Loucy (cell line): ENCODE data around the gene HCN1.
"Not testable (repeated sequence)": the region's sequence is repeated elsewhere in the genome, so short reads cannot be mapped to it uniquely, and the experiment has no call there.

Experiments used
- H2AFZ ChIP-seq: fragments of 200-600 bp; sonication (generic); 2 replicates; pipeline ENCODE4 v1.6.0; 2016; ENCODE audit warnings: antibody characterized with exemption, mild to moderate bottlenecking, low read length, moderate library complexity
- H3F3A ChIP-seq: fragments of 200-600 bp; 2 replicates; pipeline ENCODE4 v1.6.0; 2016; ENCODE audit warnings: antibody characterized with exemption, low read depth, mild to moderate bottlenecking
- H3K27me3 ChIP-seq: fragments of 200-600 bp; sonication (generic); 2 replicates; pipeline ENCODE4 v1.6.1; 2014; ENCODE audit warnings: low read length, mild to moderate bottlenecking; ENCODE audit not compliant: insufficient read depth, poor library complexity, severe bottlenecking
- H3K36me3 ChIP-seq: fragments of 200-600 bp; sonication (generic); 2 replicates; pipeline ENCODE4 v1.6.1; 2016; ENCODE audit warnings: low read length; ENCODE audit not compliant: insufficient read depth
- H3K4me1 ChIP-seq: fragments of 200-600 bp; sonication (generic); 2 replicates; pipeline ENCODE4 v1.5.1; 2014; ENCODE audit warnings: low read length, mild to moderate bottlenecking; ENCODE audit not compliant: insufficient read depth, poor library complexity, severe bottlenecking
- H3K4me2 ChIP-seq: fragments of 200-600 bp; sonication (generic); 2 replicates; pipeline ENCODE4 v1.6.0; 2014; ENCODE audit warnings: antibody characterized with exemption, low read length, low read depth, mild to moderate bottlenecking; ENCODE audit not compliant: poor library complexity, severe bottlenecking
- H3K4me3 ChIP-seq: fragments of 200-600 bp; sonication (generic); 2 replicates; pipeline ENCODE4 v1.5.1; 2014; ENCODE audit warnings: low read length, mild to moderate bottlenecking, mixed read lengths; ENCODE audit not compliant: poor library complexity, severe bottlenecking
- H3K79me2 ChIP-seq: fragments of 200-600 bp; sonication (generic); 2 replicates; pipeline ENCODE4 v1.6.1; 2014; ENCODE audit warnings: low read length; ENCODE audit not compliant: insufficient read depth
- H3K9ac ChIP-seq: fragments of 200-600 bp; sonication (generic); 2 replicates; pipeline ENCODE4 v1.6.0; 2014; ENCODE audit warnings: mild to moderate bottlenecking, low read depth, low read length, moderate library complexity; ENCODE audit not compliant: poor library complexity, severe bottlenecking
- H3K9me2 ChIP-seq: fragments of 200-600 bp; sonication (generic); replicated peaks from 2 replicates; pipeline ENCODE4 v1.6.1; 2016; ENCODE audit warnings: low read depth, low read length, mixed read lengths
- H3K9me3 ChIP-seq: fragments of 200-600 bp; sonication (generic); 2 replicates; pipeline ENCODE4 v1.6.1; 2014; ENCODE audit warnings: mild to moderate bottlenecking, antibody characterized with exemption, low read length, low read depth; ENCODE audit not compliant: insufficient read depth
- H4K20me1 ChIP-seq: fragments of 200-600 bp; sonication (generic); 2 replicates; pipeline ENCODE4 v1.6.0; 2014; ENCODE audit warnings: antibody characterized with exemption, low read length, mild to moderate bottlenecking; ENCODE audit not compliant: insufficient read depth, poor library complexity, severe bottlenecking
- CTCF ChIP-seq: fragments of 200-600 bp; sonication (generic); conservative IDR thresholded peaks from 2 replicates; pipeline ENCODE4 v1.5.1; 2014; ENCODE audit warnings: mild to moderate bottlenecking, antibody characterized with exemption, low read length
- EZH2phosphoT487 ChIP-seq: fragments of 200-600 bp; IDR thresholded peaks from 2 replicates; pipeline ENCODE4 v1.6.1; 2018; ENCODE audit warnings: antibody characterized with exemption, mild to moderate bottlenecking, moderate library complexity, borderline replicate concordance

Gene HCN1

GRCh38 chr5:45509371-45509770, 186.8 kb downstream of the HCN1 start:
- no peak overlapping the region for H2AFZ ChIP-seq
- no peaks in the 10 kb centered on the region for H4K20me1 ChIP-seq
- H3K4me2 ChIP-seq: no peak overlapping the region
- H3K9me2 ChIP-seq: no peaks in the 10 kb centered on the region
- H3K4me1 ChIP-seq: no peaks in the 10 kb centered on the region
- no peak overlapping the region for H3K9ac ChIP-seq
- H3K9me3 ChIP-seq: 0 out of 2 replicates have a peak, but pooled peaks cover 2% of the 10 kb centered on the region
- H3K36me3 ChIP-seq: no peaks in the 10 kb centered on the region
- TF ChIP-seq EZH2phosphoT487 (no peak), CTCF (no peak)
- H3K27me3 ChIP-seq: no peaks in the 10 kb centered on the region
- no peak overlapping the region for H3K4me3 ChIP-seq
- H3K79me2 ChIP-seq: no peaks in the 10 kb centered on the region
- no peaks in the 10 kb centered on the region for H3F3A ChIP-seq

- Histone ChIP-seq H3K9me3 (no peaks in the 10 kb centered on the region), H3K4me2 (no peak overlapping the region), H3K9me2 (no peaks in the 10 kb centered on the region), H3F3A (no peaks in the 10 kb centered on the region), H3K4me3 (no peak overlapping the region), H4K20me1 (no peaks in the 10 kb centered on the region), H3K4me1 (no peaks in the 10 kb centered on the region), H2AFZ (no peak overlapping the region), H3K9ac (no peak overlapping the region), H3K27me3 (no peaks in the 10 kb centered on the region), H3K79me2 (no peaks in the 10 kb centered on the region), H3K36me3 (no peaks in the 10 kb centered on the region)
- no peak for TF ChIP-seq EZH2phosphoT487
- TF ChIP-seq CTCF: no peak
Measured at GRCh38 chr5:45508135-45508534, 188.0 kb downstream of the HCN1 start.

- Histone ChIP-seq H3K4me3 (no peak overlapping the region), H3K9me3 (no peaks in the 10 kb centered on the region), H4K20me1 (no peaks in the 10 kb centered on the region), H3K9me2 (no peaks in the 10 kb centered on the region), H3K4me2 (no peak overlapping the region), H3K9ac (no peak overlapping the region), H3F3A (no peaks in the 10 kb centered on the region), H3K27me3 (no peaks in the 10 kb centered on the region), H2AFZ (no peak overlapping the region), H3K36me3 (no peaks in the 10 kb centered on the region), H3K4me1 (no peaks in the 10 kb centered on the region), H3K79me2 (no peaks in the 10 kb centered on the region)
- TF ChIP-seq EZH2phosphoT487 (no peak), CTCF (no peak)
Measured at GRCh38 chr5:45507178-45507577, 189.0 kb downstream of the HCN1 start.

GRCh38 chr5:45499006-45499405, 197.2 kb downstream of the HCN1 start:
- not testable (repeated sequence) for H3F3A ChIP-seq, H3K79me2 ChIP-seq, H3K27me3 ChIP-seq, H3K4me2 ChIP-seq, H3K9me3 ChIP-seq, H3K9ac ChIP-seq, H3K4me3 ChIP-seq, H3K9me2 ChIP-seq, H3K36me3 ChIP-seq, H4K20me1 ChIP-seq, H3K4me1 ChIP-seq, H2AFZ ChIP-seq
